ENCODE measurements around the gene SNAI3. TPM values are rescaled to one million over a fixed set of nuclear protein-coding genes. Genes with fewer than 3 reads are reported as not detected.

Gene SNAI3
- total RNA-seq, 4 donors from 2014 or later = 0.40 to 0.44 TPM; not detected in 2

- H3K36me3 ChIP-seq = peaks cover 42% of the 10 kb centered on the region
- H3K27ac ChIP-seq = no peak overlapping the region
- H3K9me3 ChIP-seq = no peaks in the 10 kb centered on the region
- no peak for TF ChIP-seq POLR2A (IDR thresholded peaks at IDR 0.05)
- no peak for TF ChIP-seq CTCF (IDR thresholded peaks at IDR 0.05)
- TF ChIP-seq POLR2AphosphoS5 (IDR thresholded peaks at IDR 0.05) = no peak
- TF ChIP-seq EP300 (IDR thresholded peaks at IDR 0.05) = no peak
- 64% methylated on average over 14 of the region's 30 CpGs for WGBS
- peaks cover 52% of the 10 kb centered on the region for H3K4me1 ChIP-seq
- H3K4me3 ChIP-seq = peak overlapping the region; percentile 11
- no peaks in the 10 kb centered on the region for H3K27me3 ChIP-seq
- DNase-seq (ENCODE audit: low spot score in 2 of 2) = no peak
Measured at GRCh38 chr16:88701581-88702370, 15.5 kb upstream of the SNAI3 start.

GRCh38 chr16:88700636-88701482 is 14.6 kb upstream of the SNAI3 start:
- no peaks in the 10 kb centered on the region for H3K27me3 ChIP-seq
- H3K36me3 ChIP-seq = peaks cover 51% of the 10 kb centered on the region
- peak overlapping the region; percentile 11 for H3K4me3 ChIP-seq
- peak; percentile 93 to 97 for DNase-seq (ENCODE audit: low spot score in 2 of 2)
- WGBS = 66% methylated on average over 17 of the region's 42 CpGs
- no peak for TF ChIP-seq EP300 (IDR thresholded peaks at IDR 0.05)
- no peak for TF ChIP-seq POLR2AphosphoS5 (IDR thresholded peaks at IDR 0.05)
- no peak for TF ChIP-seq POLR2A (IDR thresholded peaks at IDR 0.05)
- no peak for TF ChIP-seq CTCF (IDR thresholded peaks at IDR 0.05)
- H3K4me1 ChIP-seq = peaks cover 49% of the 10 kb centered on the region
- no peaks in the 10 kb centered on the region for H3K9me3 ChIP-seq
- H3K27ac ChIP-seq = no peak overlapping the region

GRCh38 chr16:88700322-88700635 is 14.0 kb upstream of the SNAI3 start:
- Histone ChIP-seq H3K4me3 (no peak overlapping the region), H3K27ac (no peak overlapping the region), H3K9me3 (no peaks in the 10 kb centered on the region), H3K27me3 (no peaks in the 10 kb centered on the region), H3K4me1 (peaks cover 44% of the 10 kb centered on the region), H3K36me3 (peaks cover 54% of the 10 kb centered on the region)
- WGBS = 71% methylated on average over 7 of the region's 14 CpGs
- TF ChIP-seq POLR2AphosphoS5 (IDR thresholded peaks at IDR 0.05) = no peak
- no peak for TF ChIP-seq POLR2A (IDR thresholded peaks at IDR 0.05)
- TF ChIP-seq EP300 (IDR thresholded peaks at IDR 0.05) = no peak
- no peak for TF ChIP-seq CTCF (IDR thresholded peaks at IDR 0.05)
- DNase-seq (ENCODE audit: low spot score in 2 of 2) = no peak

- no peak overlapping the region for H3K27ac ChIP-seq
Measured at GRCh38 chr16:88699180-88699579, 12.9 kb upstream of the SNAI3 start.

More at GRCh38 chr16:88699180-88699579, 12.9 kb upstream of the SNAI3 start:
- TF ChIP-seq CTCF (IDR thresholded peaks at IDR 0.05) = no peak
- Histone ChIP-seq H3K4me1 (peaks cover 33% of the 10 kb centered on the region), H3K9me3 (no peaks in the 10 kb centered on the region), H3K36me3 (peaks cover 54% of the 10 kb centered on the region), H3K4me3 (no peak overlapping the region), H3K27me3 (no peaks in the 10 kb centered on the region)
- no CpG with 5 or more reads among the region's 16 CpGs for WGBS
- no peak for DNase-seq (ENCODE audit: low spot score in 2 of 2)
